Stimulated activated CD4-positive, alpha-beta T cell treated with anti-CD3 and anti-CD28 coated beads, Interleukin-4, amount 100 ng/mL, for 24 hours (primary cell): ENCODE measurements around the gene SLC9A7.
"Not testable (repeated sequence)": the region's sequence is repeated elsewhere in the genome, so short reads cannot be mapped to it uniquely, and the experiment has no call there.

Source experiments
- DNase-seq: peaks from one replicate; pipeline ENCODE4 v3.0.0-alpha.2; 2020

SLC9A7 gene

DNA sequence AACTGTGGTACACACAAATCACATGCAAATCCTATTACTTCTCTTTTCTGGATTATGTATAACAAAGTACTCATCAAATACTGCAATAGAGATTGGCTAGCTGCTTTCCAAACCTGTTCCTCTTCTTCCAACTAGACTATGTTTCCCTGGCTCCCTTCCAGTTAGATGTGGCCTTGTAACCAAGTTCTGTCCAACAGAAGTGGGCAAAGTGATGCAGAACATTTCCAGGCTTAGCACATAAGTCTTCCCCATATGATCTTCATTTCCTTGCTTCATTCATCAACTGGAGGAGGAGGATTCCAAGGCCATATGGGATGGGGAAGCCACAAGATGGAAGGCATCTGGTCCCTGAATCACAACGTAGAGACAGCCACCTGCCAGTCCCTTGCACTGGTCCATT, 8.0 kb downstream of the SLC9A7 start:
- no peak for DNase-seq

DNA sequence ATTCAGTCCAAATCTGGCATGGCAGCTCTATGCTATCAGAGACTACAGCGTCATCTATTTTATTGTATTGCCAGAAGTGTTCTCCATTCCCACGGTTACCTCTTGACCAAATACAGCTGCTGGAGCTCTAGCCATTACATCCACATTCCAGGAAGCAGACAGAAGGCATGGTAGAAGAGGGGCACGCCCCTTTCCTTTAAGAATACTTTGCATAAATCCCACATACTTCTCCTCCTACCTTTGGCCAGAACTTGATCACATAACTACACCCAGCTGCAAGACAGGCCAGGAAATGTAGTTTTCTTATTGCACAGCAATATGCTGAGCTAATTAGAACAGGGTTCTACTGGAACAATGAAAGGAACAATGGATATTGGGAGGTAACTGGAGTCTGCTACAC, 14.9 kb downstream of the SLC9A7 start:
- DNase-seq, result no peak

DNA sequence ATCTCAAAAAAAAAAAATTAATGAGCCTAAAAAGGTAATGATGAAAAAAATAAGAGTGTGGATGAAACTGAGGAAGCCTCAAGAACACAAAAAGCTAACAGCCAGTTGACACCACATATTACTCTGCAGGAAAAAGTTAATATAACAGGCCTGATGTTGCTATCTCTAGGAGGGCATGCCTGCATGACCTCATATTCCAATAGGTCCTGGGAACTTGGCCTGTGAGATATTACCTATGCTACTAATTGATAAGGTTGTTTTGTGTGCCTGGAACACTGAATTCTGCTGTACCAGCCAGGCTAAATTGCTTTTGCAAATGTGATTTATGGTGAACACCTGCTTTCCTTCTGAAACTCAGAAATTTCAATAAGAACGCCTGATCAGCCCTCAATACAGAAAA, 15.9 kb downstream of the SLC9A7 start:
- no peak for DNase-seq

DNA sequence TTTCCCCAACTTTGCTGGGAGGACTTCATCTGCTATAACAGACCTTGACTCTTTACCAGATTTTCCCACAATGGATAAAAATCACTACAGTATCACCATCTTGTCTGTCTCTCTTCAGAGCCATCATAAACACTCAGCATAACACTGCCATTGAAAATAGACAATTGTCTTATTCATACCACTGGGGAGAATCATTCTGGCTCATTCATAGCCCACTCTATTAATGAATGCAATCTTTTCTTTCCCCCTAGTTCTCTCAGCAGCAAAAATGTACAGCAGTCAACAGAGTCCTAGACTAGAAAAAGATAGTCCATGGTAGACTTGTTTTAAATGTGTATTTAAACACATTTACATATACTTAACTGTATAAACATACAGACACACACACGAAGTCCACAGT, 19.2 kb downstream of the SLC9A7 start:
- no peak for DNase-seq

DNA sequence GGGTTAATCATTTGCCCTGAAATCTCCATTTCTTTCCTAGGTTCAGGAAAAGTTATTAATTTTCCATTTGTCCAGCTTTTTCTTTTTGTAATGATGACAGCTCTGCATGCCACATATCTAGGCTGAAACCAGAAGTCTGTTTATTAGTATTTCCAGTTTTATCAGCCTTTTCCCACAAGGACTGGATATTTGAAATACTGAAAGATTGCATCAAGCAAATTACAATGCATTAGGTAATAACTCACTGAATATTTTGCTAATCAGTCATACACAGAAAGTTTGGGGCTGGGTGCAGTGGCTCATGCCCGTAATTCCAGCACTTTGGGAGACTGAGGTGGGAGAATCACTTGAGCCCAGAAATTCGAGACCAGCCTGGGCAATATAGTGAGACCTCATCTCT, 21.5 kb downstream of the SLC9A7 start:
- no peak for DNase-seq

DNA sequence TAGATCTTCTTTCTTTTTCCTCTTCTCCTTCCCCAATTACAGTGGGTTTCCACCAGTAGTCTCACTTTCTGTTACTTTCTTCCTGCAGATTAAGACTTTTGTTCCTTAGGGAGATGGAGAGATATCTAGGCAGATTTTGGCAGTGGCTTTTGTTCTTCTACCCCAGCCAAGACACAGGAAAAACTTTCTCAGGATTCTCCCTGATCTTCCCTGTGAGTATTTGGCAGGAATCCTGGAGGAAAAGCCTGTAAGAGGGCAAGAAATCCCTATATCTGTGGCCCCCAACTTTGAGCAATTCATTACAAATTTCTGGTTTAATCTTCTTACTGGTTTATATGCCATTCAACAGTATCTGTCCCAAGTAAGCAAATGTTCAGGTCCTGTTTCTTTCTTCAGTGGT, 21.9 kb downstream of the SLC9A7 start:
- DNase-seq, result no peak

DNA sequence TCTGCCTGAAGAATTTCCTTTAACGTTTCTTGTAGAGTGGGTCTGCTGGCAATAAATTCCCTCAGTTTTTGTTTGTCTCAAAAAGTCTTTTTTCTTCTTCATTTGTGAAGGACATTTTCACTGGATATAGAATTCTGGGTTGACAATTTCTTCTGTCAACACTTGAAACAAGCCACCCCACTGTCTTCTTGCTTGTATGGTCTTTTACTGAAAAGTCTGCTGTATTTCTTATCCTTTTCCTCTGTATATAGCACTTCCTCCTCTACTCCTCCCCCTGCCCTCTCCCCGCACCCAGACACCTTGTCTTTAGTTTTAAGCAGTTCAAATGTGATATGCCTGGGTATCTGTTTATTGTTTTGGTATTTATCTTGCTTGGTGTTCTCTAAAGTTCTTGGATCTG, 23.3 kb downstream of the SLC9A7 start:
- no peak for DNase-seq

DNA sequence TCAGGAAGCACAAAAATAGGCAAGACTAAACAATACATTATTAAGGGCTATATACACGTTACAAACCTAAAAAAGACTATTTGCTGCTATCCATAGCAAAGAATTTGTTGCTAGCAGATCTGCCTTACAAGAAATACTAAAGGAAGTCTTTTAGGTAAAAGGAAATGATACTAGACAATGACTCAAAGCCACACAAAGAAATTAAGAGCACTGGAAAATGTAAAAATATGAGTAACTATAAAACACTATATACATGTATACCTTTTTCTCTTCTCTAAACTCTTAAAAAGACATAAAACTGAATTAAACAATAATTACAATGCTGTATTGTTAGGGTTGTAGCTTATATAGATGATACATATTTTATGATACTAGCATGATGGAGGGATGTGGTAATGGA, 25.7 kb downstream of the SLC9A7 start:
- DNase-seq, result no peak

DNA sequence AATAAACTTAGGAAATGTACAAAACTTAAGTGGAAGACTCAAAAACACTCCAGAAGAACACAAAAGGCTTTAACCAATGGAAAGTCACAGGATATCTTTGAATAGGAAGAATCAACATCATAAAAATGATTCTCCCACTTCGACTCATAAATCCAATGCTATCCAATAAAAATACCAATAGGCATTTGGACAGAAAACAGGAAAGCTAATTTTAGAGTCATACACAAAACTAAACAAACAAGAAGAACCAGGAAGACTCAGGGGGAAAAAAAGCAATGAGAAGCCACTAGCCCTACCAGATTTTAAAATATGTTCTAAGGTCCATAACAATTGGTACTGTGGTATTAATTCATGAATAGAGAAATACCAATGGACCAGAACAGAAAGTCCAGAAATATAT, 28.2 kb downstream of the SLC9A7 start:
- DNase-seq, result no peak

DNA sequence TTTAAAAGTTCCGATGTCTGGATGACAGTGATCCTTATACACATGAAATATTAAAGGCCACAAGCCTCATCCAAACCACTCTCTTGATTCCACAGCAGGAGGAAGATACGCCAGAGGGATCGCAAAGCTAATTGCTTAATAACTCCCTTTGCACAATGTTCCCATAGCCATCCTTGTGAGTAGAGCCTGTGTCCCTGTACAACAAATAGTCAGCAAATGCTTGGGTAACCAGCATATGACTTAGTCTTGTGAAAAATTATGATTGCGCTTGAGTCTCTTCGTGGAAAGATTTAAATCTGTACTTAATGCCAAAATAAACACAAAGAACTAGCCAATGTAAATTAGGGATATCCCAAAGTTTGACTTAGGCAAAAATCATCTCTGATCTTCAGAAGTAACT, 31.5 kb downstream of the SLC9A7 start:
- DNase-seq, result no peak

DNA sequence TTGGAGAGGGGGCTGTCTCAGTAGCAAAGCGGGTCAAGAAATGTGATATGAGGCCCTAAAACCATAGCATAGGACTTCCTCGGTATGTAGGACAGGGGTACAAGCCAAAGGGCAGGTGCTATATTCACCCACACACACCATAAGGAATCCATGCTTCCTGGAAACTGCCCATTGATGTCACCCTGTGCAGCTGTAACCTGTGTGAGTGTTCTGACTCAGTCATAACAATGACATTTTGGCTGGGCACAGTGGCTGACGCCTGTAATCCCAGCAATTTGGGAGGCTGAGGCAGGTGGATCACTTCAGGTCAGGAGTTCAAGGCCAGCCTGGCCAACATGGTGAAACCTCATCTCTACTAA, 35.4 kb downstream of the SLC9A7 start:
- DNase-seq, result not testable (repeated sequence)

DNA sequence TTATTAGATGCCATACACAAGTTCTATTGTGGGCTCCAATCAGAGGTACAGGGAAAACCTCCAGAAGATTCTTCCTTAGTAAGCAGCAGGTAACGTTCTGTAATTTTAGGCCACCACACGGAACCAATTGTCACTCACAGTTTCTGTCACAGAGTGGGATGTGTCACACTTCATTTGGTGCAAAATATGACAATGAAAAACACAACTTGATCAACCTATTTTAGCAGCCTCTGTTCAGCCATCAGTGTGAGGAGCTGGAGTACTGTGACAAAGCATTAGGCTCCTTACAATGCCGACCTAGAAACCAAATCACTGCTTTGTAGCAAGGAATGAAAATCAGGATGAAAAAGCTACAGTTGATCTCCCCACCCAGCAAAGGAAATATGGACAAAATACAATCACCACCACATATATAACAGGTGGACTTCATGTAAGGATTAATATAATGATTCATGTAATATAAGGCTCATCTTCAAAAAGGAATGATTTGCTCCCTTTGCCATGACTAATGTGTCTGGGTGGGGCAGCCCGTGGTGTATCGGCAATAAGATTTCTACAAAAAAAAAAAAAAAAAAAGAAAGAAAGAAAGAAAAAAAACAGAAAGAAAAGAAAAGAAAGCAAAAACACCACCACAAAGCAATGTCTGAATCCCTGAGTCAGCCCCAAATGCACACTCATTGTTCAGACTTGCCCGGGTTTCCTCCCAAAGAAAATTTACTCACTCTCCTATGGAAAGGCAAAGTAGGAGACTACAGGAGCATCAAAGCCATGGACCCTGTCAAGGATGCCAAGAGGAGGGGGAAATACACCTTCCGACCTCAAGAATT, 36.0 kb downstream of the SLC9A7 start:
- no peak for DNase-seq

DNA sequence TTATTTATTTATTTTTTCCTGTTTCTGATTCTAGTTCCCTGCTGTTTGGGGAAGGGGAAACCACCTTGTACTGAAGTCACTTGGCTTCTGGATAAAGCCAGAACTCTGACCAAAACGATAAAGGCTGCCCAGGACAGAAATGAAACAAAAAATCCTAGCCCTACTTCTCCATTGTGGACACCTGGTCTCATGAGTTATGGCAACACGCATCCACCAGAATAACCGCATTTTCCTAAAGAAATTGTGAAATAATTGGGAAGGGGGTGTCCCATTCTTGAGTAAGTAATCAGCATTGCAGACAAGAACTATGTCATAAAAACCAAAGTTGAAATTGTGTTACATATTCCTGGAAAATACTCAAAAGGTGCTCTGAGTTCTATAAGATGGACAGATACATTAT, 42.1 kb downstream of the SLC9A7 start:
- DNase-seq, result no peak

DNA sequence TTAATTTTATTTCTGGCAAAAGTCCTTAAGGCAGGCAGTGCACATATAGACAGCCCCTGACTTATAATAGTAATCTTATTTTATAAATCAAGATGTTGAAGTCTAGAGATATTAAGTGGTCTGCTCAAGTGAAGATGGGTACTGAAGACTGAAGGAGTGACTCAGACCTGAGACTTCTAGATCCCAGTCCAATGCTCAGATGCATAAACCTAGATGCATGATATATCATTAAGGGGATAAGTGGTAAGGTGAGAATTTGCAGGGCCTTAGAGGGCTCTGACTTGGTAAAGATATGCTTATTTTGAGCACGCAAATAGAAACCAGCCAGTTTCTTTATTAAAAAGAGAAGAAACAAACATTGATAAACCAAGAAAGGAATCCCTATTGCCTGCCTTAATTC, 42.9 kb downstream of the SLC9A7 start:
- DNase-seq, result no peak

DNA sequence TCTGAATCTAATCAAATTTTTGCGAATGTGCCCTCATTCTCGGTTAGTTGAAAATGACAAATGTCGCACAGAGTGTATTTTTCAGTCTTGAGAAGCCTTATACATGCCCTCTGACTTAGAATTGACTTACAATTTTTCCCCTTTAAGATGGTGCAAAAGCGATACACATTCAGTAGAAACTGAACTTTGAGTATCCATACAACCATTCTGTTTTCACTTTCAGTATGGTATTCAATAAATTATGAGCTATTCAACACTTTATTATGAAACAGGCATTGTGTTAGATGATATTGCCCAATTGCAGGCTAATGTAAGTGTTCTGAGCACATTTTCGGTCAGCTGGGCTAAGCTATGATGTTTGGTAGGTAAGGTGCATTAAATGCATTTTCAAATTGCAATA, 43.4 kb downstream of the SLC9A7 start:
- DNase-seq, result no peak

DNA sequence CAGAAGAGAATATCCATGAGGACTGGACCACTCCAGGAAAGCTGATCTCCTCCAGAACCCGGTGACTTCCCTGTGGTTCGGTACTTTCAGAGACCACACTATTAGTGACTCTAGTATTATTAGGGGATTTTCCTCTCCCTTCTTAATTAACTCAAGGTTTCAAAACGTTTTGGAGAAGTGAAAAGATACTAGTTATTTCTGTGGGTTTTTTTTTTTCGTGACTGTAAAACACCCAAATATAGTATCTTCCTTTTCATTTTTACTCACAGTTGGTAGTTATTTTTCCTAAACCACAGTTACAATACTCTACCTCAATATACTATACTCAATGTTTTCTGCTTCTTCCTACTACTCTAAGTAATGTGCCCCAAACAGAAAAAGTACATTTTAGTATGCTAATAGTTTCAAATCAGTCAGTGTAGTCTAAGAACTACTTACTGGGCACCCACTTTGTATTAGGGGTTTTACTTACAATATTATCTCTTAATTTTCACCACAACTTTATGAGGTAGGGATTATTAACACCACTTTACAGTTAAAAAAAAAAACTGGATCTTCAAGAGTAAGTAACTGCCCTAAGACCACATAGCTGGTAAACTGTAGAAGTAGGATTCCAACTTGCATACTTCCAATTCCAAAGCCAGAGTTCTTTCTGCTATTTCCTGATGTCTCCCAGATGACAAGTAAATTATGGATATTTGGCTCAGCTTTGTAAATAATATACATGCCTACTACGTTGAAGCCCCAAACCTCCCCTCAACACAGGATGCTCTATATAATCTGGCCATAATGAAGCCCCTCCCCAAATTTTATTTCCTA, 45.0 kb downstream of the SLC9A7 start:
- DNase-seq, result no peak

DNA sequence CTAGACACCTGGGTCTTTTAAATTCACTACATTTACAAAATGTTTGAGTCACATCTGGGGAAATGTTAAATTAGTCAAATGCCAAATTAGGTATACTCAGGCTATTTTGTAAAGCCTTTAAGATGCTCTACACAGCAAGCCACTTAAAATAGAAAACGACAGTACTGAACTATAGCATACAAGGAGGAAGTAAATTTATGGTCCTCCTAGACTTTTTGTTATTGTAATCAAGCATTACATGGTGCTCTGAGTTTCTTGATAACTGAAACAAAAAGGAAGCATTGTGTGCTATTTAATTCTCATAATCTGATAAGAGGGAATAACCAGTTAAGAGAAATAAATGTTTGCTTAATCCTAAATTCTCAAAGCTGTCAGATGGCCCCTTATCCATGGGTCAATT, 46.2 kb downstream of the SLC9A7 start:
- DNase-seq, result no peak

DNA sequence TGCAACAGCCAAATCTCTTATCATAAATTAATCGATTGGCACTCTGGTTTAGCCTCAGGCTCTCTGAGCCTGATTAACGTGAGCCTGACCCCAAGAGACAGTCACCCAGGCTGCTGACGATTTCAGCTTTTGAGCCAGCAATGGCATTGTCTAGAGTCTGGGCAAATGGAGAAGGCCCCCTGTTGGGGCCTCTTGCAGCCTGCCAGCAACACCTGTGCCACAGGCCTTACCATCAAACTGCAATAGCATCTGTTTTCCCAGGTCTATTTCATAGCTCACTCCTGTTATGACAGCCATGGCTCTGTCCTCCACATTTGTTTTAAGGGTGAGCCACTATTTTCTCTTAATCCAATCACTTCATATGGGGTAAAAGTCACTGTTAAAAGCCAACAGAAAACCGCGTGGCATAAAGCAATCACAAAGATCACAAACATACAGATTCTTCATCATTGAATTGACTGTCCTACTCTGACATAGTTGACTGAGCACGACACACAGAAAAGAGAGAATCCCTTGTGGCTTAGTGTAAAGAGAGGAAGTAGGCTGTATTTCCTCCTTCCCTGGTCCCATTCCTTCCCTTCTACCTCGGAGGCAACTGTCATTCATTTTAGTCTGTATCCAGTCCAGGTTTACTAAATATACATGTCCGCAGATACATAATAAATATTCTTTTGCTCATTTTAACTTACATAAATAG, 47.8 kb downstream of the SLC9A7 start:
- DNase-seq, result no peak

DNA sequence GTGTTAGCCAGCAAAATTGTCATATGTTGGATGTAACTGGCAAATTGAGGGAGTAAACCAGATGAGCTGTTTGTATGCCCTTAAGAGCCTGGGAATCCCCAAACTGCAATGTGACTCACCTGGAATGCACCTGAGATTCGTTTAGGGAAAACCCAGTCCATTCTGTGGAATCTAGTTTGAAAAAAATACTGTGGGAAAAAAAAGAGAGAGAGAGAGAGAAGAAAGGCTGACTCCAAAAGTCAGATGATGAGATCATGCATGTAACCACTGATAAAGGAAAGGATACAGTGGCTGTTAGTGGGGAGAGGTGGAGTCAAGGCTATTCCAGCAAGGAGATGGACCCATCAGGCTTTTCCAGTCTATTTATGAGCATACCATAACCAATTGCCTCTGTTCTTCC, 48.5 kb downstream of the SLC9A7 start:
- DNase-seq, result peak; percentile 12

DNA sequence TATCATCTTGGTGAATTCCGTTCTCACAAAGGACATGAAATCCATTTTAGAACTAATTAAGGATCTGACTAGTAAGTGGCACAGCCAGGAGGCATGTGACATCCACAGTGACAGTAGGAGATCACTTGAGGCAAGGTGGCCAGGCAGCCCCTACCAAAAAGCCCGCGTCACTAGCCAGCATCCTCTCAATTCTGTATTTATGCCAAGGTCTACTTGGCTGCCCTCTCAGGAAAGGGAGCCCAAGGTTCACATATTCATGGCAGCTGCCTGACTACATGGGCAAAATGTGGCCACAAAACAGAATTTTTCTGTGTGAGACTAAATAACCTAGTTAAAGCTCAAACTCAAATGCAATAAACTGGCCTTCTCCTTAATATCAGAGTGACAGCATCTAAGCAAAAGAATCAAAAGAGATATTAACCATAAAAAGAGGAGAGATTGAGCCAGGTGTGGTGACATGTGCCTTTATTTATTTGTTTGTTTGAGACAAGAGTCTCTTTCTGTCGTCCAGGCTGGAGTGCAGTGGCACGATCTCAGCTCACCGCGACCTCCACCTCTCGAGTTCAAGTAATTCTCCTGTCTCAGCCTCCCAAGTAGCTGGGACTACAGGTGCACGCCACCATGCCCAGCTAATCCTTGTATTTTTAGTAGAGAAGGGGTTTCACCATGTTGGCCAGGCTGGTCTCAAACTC, 51.5 kb downstream of the SLC9A7 start:
- no peak for DNase-seq

DNA sequence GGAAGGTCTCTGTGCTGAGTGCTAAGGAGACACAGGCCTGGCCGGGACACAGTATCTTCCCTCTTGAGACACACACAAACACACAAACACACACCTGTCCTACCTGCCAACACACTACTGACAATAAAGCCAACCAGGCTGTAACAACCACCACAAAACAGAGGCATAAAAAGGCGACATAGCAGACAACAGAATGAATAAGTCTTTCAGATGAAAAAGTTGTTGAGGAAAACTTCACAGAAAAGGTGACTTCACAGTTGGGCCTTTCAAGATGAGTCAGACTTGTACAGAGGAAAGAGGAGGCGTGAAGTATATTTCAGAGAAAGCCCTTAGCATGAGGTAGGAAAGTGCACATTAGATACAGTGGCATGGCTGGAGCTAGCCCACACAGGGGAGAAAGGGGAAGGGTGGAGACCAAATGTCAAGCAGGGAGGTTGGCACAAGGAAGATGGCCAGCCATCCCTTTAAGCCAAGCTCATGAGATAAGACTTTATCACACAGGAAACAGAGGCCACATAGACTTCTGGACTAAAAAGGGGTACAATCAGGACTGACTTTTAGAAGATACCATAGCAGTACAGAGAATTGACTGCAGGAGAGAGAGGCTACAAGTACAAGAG, 54.0 kb downstream of the SLC9A7 start:
- DNase-seq, result peak; percentile 30

DNA sequence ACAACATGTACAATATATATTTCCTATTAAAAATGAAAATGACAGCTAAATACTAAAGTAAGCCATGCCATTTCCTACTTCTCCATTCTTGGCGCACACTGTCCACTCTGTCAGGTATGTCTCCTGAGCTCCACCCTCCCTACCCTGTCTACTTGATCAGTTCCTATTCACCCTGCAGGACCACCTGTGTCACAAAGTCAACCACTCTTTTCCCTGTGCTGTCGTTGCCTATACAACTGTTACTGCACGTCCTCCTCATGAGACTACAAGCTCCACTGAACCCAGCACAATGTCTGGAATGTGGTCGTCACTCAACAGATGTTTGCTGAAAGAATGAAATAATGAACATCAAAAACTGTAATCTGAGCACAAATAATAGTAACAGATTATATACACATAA, 54.9 kb downstream of the SLC9A7 start:
- DNase-seq, result no peak

DNA sequence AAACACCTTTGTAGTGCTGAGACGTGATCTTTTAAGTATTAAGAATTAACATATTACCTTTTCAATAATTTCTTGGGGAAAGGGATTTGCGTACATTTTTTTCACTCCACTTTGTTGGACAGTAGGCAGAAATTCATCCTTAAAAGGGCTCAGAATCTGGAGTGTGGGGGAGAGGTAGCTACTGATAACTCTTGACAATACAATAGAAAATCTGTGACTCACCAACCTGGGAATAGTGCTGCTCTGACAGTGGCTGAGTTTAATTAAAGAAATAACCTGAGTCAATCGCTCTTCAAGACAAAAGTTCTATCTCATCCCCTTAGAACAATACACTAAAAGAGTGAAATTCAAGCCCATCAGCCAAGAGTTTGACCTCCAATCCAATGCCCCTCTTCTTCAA, 60.2 kb downstream of the SLC9A7 start:
- DNase-seq, result no peak
